Stimulated activated CD4-positive, alpha-beta T cell treated with anti-CD3 and anti-CD28 coated beads, TNF-alpha, amount 100 ng/mL, for 4 hours (primary cell): Measurements from ENCODE around the gene QRICH2.
A peak's percentile ranks its signal among the peaks of the same experiment; 100 is the strongest.
"Not testable (repeated sequence)": the region's sequence is repeated elsewhere in the genome, so short reads cannot be mapped to it uniquely, and the experiment has no call there.

Experiments used
- DNase-seq, 3 experiments: peaks; one replicate each; pipeline ENCODE4 v3.0.0-alpha.2; 2020; ENCODE audit warnings: low read depth in 3 of 3

QRICH2 gene, protein sequence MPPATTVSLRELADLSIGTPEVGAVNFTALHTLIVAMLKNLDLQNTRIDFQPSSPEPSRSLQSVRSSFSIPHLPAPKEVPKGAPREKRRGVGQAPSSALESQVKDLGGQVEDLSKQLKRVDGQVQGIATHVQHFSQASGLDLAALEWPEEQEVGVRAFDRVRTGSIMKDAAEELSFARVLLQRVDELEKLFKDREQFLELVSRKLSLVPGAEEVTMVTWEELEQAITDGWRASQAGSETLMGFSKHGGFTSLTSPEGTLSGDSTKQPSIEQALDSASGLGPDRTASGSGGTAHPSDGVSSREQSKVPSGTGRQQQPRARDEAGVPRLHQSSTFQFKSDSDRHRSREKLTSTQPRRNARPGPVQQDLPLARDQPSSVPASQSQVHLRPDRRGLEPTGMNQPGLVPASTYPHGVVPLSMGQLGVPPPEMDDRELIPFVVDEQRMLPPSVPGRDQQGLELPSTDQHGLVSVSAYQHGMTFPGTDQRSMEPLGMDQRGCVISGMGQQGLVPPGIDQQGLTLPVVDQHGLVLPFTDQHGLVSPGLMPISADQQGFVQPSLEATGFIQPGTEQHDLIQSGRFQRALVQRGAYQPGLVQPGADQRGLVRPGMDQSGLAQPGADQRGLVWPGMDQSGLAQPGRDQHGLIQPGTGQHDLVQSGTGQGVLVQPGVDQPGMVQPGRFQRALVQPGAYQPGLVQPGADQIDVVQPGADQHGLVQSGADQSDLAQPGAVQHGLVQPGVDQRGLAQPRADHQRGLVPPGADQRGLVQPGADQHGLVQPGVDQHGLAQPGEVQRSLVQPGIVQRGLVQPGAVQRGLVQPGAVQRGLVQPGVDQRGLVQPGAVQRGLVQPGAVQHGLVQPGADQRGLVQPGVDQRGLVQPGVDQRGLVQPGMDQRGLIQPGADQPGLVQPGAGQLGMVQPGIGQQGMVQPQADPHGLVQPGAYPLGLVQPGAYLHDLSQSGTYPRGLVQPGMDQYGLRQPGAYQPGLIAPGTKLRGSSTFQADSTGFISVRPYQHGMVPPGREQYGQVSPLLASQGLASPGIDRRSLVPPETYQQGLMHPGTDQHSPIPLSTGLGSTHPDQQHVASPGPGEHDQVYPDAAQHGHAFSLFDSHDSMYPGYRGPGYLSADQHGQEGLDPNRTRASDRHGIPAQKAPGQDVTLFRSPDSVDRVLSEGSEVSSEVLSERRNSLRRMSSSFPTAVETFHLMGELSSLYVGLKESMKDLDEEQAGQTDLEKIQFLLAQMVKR (N-terminal part only)

DNA sequence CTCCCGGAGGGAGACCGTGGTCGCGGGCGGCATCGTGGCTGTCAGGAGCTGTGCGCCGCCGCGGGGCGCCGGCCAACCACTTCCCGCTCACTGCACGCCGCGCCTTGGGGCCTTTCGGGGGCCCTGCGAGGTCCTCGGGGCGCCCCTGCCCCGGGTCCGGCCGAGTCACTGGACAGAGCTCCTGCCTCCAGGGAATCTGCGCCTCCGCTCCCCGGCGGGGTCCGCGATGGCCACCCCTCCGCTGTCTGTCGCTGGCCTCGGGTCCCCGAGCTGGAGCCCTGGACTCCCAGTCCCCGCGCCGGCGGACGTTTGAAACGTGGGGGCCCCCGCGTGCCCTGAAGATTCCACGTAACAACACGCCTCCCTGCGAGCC lies at the start of gene QRICH2:
Gene QRICH2 (minus strand): TSS at position 311 of the 373 bp plus-strand sequence. CDS start 278 bp downstream, at position 33.
- no peak for DNase-seq

- DNase-seq: no peak
Observed at GRCh38 chr17:76357597-76358158, 49.6 kb upstream of the QRICH2 start.

- DNase-seq: no peak
Observed at GRCh38 chr17:76356803-76357456, 48.9 kb upstream of the QRICH2 start.

GRCh38 chr17:76354747-76355310 lies 46.8 kb upstream of the QRICH2 start:
- DNase-seq: no peak

DNA sequence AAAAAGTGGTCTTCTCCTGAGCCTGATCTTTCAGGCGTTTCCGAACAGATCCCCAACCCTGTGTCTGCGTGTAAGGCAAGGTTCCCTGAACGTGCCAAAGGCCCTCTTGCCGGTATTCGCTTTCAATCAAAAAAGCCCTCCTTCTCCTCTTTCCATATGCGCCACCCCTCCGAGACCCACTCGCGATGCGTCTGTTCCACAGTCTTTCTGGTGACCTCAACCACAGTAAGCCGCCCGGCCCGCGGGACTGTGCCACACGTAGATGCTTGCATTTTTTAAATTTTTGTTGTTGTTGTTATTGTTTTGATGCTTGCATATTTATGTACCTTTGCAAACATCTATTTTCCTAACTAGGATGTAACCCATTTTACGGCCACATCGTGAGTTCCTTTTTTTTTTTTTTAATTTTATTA lies 46.2 kb upstream of the QRICH2 start:
- no peak for DNase-seq

DNA sequence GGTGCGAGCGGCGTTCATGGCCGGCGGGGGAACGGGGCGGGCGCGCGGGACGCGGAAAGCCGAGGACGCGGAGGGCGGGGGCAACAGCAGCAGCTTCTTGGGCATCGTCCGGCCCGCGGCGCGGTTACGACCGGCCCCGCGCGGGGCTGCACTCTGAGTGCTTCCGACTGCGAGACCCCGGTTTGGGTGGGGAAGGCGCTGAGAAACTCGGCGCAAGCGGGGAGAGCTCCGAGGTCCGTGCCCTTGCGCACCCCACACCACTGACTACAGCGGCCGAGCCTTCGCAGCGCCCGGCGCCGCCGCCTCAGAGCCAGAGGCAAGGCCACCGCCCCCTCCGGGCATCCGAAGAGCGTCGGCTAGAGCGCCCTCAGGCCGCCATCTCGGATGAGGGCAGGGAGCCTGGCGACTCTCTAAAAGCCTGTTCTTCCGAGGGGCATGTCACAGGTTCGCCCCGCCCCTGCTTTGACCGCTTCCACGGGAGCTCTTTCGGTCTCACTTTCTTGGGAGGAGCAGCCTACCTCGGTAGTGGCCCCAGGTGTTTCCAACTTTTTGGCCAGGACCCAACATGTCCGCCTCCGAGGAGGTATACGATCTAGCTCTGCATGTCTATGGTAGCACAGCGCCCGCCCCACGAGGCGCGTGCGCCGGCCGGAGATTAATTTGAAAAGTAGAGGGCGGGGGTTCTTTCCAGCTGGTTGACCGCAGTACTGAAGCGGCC lies 45.7 kb upstream of the QRICH2 start, which contains the start of gene PRPSAP1:
Gene PRPSAP1 (minus strand): TSS at position 318 of the 718 bp plus-strand sequence. CDS start 213 bp downstream, at position 105.
- peak; percentile 60 to 69 (median 68) for DNase-seq

- DNase-seq: no peak
Observed at GRCh38 chr17:76353004-76353598, 45.0 kb upstream of the QRICH2 start.

- DNase-seq: no peak
Observed at GRCh38 chr17:76351526-76352071, 43.5 kb upstream of the QRICH2 start.

DNA sequence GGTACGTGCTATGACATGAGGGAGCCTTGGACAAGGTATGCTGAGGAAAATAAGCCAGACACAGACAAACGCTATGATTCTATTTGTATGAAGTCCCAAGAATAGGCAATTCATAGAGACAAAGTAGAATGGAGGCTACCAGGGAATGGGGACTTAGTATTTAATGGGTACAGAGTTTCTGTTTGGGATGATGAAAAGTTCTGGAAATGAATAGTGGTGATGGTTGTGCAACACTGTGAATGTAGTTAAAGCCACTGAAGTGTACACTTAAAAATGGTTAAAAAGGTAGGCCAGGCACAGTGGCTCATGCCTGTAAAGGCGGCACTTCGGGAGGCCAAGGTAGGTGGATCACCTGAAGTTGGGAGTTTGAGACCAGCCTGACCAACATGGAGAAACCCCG lies 42.4 kb upstream of the QRICH2 start:
- DNase-seq: no peak

GRCh38 chr17:76346936-76347335 lies 38.9 kb upstream of the QRICH2 start:
- not testable (repeated sequence) for DNase-seq

DNA sequence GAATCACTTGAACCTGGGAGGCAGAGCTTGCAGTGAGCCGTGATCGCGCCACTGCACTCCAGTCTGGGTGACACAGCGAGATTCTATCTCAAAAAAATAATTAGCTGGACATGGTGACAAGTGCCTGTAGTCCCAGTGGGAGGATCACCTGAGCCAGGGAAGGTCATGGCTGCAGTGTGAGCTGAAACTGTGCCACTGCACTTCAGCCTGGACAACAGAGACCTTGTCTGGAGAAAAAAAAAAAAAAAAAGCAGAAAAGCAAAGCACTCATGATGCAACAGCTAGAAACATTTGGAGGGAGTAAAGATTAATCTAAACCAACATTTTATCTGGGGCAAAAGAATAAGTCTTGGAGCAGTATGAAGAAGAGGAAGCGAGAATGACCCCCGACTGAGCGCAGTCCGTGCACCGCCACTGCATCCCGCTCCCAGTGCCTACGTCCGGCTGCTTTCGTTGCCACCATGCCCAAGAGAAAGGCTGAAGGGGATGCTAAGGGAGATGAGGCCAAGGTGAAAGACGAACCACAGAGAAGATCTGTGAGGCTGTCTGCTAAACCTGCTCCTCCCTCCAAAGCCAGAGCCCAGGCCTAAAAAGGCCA lies 37.4 kb upstream of the QRICH2 start:
- DNase-seq: no peak

DNA sequence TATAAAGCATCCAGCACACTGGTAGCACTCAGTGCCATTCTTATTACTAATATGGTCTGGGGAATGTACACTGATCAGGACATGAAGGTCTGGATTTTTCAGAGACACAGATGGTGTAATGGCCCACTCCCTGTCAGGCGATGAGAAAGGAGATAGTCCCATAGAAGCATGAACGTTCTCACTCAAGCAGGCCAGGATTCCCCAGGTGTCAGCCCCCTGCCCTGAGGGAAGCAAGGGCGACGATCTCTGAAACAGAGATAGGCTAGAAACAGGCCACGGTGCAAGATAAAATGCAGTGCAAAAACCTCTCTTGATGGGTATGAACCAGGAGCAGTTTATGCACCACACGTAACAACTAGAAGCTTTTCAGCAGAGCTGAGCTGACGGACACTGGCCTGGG lies 35.0 kb upstream of the QRICH2 start:
- DNase-seq: no peak

DNA sequence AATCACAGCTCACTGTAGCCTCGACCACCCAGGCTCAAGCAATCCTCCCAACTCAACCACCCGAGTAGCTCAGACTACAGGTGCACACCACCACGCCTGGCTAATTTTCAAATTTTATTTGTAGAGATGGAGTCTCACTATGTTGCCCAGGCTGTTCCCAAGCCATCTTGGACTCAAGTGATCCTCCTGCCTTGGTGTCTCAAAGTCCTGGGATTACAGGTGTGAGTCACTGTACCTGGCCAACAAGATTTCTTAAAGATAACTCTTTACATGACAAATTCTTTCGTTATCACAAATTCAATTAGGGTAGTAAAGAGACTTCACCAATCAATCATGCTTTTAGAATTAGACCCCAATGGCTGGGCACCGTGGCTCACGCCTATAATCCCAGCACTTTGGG lies 33.2 kb upstream of the QRICH2 start:
- no peak for DNase-seq

- no peak for DNase-seq
Observed at GRCh38 chr17:76337413-76337777, 29.3 kb upstream of the QRICH2 start.

DNA sequence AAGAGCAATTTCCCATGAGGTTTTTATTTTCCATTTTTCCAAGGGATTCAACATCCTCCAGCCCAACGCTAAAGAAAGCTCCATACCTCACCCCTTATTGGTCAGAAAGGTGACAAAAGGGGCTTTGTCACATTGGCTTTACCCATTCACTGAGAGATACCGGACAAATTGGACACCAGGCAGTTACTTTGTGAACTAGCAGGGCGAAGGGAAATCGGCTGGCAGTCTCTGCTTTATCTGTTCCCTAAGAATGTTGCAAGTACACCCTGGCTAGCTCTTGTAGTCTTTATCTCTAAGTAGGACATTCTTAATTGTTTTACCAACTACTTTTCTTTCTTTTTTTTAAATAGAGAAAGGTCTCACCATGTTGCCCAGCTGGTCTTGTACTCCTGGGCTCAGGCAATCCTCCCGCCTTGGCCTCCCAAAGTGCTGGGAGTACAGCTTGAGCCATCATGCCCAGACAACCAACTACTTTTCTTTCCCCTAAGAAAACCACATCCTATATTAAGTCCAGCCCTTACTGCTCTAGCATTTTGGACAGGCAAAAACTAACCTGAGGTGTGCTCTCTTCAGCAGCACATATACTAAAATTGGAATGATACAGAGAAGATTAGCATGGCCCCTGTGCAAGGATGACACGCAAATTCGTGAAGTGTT lies 28.8 kb upstream of the QRICH2 start:
- no peak for DNase-seq

GRCh38 chr17:76335716-76336381 lies 27.8 kb upstream of the QRICH2 start:
- no peak for DNase-seq

DNA sequence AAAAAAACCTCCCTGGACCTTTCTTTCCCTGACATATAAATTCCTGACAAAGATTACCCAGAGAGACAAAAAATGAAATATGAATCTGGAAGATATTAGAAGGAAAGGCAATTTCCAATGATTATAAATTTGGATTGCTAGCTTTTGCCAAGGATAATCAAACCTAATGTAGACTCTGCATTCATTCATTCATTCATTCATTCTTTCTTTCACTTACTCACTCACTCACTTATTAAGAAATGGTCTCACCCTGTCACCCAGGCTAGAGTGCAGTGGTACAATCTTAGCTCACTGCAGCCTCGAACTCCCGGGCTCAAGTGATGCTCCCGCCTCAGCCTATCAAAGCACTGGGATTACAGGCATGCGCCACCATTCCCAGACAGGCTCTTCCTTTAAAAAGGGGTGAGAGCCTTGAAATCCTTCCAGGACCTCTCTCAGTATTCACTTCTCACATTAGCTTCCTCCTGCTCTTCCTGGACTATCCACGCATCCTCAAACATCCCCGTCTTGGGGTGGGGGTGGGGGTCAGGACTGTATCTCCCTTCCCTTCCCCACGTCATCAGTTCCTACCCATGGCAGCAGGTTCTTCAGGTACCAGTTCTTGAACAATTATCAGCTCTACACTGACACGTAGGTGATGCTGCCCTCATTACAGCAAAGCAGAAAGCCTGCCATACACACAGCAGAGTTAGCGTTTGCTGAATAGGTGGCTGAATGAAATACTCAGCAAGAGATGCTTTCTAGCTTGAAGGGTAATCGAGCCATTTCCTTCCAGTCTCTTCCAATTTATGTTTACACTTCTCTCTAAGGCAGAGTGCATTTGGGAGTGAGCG lies 25.8 kb upstream of the QRICH2 start:
- DNase-seq: no peak
